HepG2 (cell line): ENCODE measurements around the gene GP1BA. TPM values are rescaled to one million over a fixed set of nuclear protein-coding genes. Genes with fewer than 3 reads are reported as not detected.
A peak's percentile ranks its signal among the peaks of the same experiment; 100 is the strongest.

Experiments
- FOXA3 ChIP-seq: IDR thresholded peaks from 2 replicates; pipeline ENCODE4 v1.6.1; 2016; ENCODE audit warnings: missing genetic modification reagents, missing compliant biosample characterization
- FOXJ3 ChIP-seq: sonication (generic); formaldehyde crosslinking; IDR thresholded peaks from 2 replicates; pipeline ENCODE4 v1.4.0; 2020; ENCODE audit warnings: missing genetic modification reagents, mild to moderate bottlenecking, borderline replicate concordance
- KLF6 ChIP-seq: IDR thresholded peaks from 2 replicates; pipeline ENCODE4 v1.8.0; 2016; ENCODE audit warnings: missing biosample characterization, missing genetic modification reagents
- NFYC ChIP-seq: IDR thresholded peaks from 2 replicates; pipeline ENCODE4 v1.6.1; 2016; ENCODE audit warnings: missing genetic modification reagents, missing compliant biosample characterization
- NRL ChIP-seq: sonication (generic); formaldehyde crosslinking; IDR thresholded peaks from 2 replicates; pipeline ENCODE4 v1.5.0; 2020; ENCODE audit warnings: missing genetic modification reagents, mild to moderate bottlenecking, moderate library complexity, borderline replicate concordance
- RAD51 ChIP-seq: fragments of 450-650 bp; IDR thresholded peaks from 2 replicates; pipeline ENCODE4 v1.6.1; 2016; ENCODE audit warnings: borderline replicate concordance
- SP2 ChIP-seq: sonication (generic); formaldehyde crosslinking; IDR thresholded peaks from 2 replicates; pipeline ENCODE4 v1.5.1; 2020; ENCODE audit warnings: mild to moderate bottlenecking, missing genetic modification reagents
- ZNF546 ChIP-seq: sonication (generic); formaldehyde crosslinking; conservative IDR thresholded peaks from 2 replicates; pipeline ENCODE4 v1.8.1; 2023; ENCODE audit warnings: mild to moderate bottlenecking, missing genetic modification reagents
- ZNF674 ChIP-seq: sonication (generic); formaldehyde crosslinking; IDR thresholded peaks from 2 replicates; pipeline ENCODE4 v1.5.0; 2020; ENCODE audit warnings: low read depth, mild to moderate bottlenecking, missing genetic modification reagents
- polyA plus RNA-seq, 8 experiments: library from polyadenylated mRNA; depleted of rRNA in 3 of 8; stranded (reverse) in 7 of 8; unstranded in 1 of 8; fragments of >200 nt; fragmentation: Illumina TruSeq in 4 of 8; extraction: Trizol in 4 of 8; gene quantifications; 2 replicates each; pipeline versions ENCODE4 v1.2.1 to v1.2.3, GENCODE V29; 2011 to 2016; ENCODE audit warnings: low read depth in 4 of 8, missing spikeins in 1 of 8, mixed read lengths in 1 of 8; ENCODE audit not compliant: insufficient read depth in 1 of 8
- total RNA-seq, 5 experiments: library from RNA; depleted of rRNA; stranded (reverse); fragments of >200 nt; fragmentation: Illumina TruSeq; extraction: Trizol; gene quantifications; 2 replicates each; pipeline ENCODE4 v1.2.3, GENCODE V29; 2016; ENCODE audit warnings: low read depth in 1 of 5
- TF ChIP-seq, protein P1 (sequence below): sonication (generic); formaldehyde crosslinking; IDR thresholded peaks from 2 replicates; pipeline ENCODE4 v1.4.0; 2020; ENCODE audit warnings: missing genetic modification reagents
- TF ChIP-seq, protein P2 (sequence below): sonication (generic); formaldehyde crosslinking; conservative IDR thresholded peaks from 2 replicates; pipeline ENCODE4 v1.8.1; 2023; ENCODE audit warnings: missing genetic modification reagents
- TF ChIP-seq, protein P3 (sequence below), 2 experiments: fragments of 450-650 bp in 1 of 2; sonication (generic) in 1 of 2; formaldehyde crosslinking in 1 of 2; IDR thresholded peaks; 2 replicates each; pipeline versions ENCODE4 v1.6.1 to v1.8.0; 2016 to 2022; ENCODE audit warnings: antibody characterized with exemption in 1 of 2, mild to moderate bottlenecking in 1 of 2, missing genetic modification reagents in 1 of 2

GP1BA gene
- total and polyA plus RNA-seq, 2 of the 13 experiments (the other 11 are each of a cell fraction or from before 2014, with no cell fraction given), result not detected

DNA sequence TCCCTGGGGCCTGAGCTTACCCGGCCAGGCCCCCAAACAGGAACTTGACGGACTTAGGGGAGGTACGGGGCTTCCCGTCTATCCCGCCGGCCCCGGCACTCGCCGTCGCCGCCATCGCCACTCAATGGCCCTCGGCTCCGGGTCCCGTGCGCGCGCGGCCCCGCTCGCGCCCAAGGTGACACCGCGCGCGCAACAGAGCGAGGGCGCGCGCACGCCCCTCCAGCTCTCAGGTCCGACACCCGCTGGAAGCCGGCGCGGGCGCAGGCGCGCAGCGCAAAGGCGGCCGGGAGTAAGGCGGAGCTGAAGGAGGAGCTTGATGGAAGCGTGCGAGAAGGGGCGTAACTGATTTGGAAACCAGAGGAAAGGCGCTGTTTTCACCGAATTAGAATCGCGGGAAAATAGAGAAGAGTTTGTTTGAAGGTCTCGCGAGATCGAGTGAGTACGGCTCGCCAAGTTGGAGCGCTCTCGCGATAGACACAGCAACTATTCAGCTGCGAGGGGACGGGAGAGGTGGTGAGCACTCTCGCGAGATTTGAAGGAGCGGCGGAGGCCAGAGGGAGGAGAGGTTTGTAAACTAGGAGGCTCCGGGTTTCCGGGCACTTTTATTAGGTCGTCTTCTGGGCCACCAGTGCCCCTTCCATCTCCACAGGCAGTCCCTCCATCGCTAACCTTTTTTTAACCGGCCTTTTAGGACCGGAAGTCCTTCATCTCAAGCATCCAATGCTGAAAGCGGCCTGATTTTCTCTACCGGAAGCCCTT lies 7.9 kb downstream of the GP1BA start, which contains the start of the genes RNF167 and SLC25A11 (continued):
- TF ChIP-seq RAD51 (no peak), FOXJ3 (CRISPR knock-in tag) (no peak), ZNF674 (CRISPR knock-in tag) (no peak), NFYC (CRISPR knock-in tag) (peak; percentile 59), SP2 (no peak; the same call in 1 of the 2 replicates), FOXA3 (CRISPR knock-in tag) (peak; percentile 24), KLF6 (CRISPR knock-in tag) (no peak), ZNF546 (CRISPR knock-in tag) (no peak; the same call in 1 of the 2 replicates), NRL (no peak)
- TF ChIP-seq, protein P1, sequence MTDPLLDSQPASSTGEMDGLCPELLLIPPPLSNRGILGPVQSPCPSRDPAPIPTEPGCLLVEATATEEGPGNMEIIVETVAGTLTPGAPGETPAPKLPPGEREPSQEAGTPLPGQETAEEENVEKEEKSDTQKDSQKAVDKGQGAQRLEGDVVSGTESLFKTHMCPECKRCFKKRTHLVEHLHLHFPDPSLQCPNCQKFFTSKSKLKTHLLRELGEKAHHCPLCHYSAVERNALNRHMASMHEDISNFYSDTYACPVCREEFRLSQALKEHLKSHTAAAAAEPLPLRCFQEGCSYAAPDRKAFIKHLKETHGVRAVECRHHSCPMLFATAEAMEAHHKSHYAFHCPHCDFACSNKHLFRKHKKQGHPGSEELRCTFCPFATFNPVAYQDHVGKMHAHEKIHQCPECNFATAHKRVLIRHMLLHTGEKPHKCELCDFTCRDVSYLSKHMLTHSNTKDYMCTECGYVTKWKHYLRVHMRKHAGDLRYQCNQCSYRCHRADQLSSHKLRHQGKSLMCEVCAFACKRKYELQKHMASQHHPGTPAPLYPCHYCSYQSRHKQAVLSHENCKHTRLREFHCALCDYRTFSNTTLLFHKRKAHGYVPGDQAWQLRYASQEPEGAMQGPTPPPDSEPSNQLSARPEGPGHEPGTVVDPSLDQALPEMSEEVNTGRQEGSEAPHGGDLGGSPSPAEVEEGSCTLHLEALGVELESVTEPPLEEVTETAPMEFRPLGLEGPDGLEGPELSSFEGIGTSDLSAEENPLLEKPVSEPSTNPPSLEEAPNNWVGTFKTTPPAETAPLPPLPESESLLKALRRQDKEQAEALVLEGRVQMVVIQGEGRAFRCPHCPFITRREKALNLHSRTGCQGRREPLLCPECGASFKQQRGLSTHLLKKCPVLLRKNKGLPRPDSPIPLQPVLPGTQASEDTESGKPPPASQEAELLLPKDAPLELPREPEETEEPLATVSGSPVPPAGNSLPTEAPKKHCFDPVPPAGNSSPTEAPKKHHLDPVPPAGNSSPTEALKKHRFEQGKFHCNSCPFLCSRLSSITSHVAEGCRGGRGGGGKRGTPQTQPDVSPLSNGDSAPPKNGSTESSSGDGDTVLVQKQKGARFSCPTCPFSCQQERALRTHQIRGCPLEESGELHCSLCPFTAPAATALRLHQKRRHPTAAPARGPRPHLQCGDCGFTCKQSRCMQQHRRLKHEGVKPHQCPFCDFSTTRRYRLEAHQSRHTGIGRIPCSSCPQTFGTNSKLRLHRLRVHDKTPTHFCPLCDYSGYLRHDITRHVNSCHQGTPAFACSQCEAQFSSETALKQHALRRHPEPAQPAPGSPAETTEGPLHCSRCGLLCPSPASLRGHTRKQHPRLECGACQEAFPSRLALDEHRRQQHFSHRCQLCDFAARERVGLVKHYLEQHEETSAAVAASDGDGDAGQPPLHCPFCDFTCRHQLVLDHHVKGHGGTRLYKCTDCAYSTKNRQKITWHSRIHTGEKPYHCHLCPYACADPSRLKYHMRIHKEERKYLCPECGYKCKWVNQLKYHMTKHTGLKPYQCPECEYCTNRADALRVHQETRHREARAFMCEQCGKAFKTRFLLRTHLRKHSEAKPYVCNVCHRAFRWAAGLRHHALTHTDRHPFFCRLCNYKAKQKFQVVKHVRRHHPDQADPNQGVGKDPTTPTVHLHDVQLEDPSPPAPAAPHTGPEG (CRISPR knock-in tag), result peak; percentile 76
- TF ChIP-seq, protein P2, sequence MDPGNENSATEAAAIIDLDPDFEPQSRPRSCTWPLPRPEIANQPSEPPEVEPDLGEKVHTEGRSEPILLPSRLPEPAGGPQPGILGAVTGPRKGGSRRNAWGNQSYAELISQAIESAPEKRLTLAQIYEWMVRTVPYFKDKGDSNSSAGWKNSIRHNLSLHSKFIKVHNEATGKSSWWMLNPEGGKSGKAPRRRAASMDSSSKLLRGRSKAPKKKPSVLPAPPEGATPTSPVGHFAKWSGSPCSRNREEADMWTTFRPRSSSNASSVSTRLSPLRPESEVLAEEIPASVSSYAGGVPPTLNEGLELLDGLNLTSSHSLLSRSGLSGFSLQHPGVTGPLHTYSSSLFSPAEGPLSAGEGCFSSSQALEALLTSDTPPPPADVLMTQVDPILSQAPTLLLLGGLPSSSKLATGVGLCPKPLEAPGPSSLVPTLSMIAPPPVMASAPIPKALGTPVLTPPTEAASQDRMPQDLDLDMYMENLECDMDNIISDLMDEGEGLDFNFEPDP (CRISPR knock-in tag), result no peak
- TF ChIP-seq, protein P3, sequence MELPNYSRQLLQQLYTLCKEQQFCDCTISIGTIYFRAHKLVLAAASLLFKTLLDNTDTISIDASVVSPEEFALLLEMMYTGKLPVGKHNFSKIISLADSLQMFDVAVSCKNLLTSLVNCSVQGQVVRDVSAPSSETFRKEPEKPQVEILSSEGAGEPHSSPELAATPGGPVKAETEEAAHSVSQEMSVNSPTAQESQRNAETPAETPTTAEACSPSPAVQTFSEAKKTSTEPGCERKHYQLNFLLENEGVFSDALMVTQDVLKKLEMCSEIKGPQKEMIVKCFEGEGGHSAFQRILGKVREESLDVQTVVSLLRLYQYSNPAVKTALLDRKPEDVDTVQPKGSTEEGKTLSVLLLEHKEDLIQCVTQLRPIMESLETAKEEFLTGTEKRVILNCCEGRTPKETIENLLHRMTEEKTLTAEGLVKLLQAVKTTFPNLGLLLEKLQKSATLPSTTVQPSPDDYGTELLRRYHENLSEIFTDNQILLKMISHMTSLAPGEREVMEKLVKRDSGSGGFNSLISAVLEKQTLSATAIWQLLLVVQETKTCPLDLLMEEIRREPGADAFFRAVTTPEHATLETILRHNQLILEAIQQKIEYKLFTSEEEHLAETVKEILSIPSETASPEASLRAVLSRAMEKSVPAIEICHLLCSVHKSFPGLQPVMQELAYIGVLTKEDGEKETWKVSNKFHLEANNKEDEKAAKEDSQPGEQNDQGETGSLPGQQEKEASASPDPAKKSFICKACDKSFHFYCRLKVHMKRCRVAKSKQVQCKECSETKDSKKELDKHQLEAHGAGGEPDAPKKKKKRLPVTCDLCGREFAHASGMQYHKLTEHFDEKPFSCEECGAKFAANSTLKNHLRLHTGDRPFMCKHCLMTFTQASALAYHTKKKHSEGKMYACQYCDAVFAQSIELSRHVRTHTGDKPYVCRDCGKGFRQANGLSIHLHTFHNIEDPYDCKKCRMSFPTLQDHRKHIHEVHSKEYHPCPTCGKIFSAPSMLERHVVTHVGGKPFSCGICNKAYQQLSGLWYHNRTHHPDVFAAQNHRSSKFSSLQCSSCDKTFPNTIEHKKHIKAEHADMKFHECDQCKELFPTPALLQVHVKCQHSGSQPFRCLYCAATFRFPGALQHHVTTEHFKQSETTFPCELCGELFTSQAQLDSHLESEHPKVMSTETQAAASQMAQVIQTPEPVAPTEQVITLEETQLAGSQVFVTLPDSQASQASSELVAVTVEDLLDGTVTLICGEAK (IDR thresholded peaks at IDR 0.05), result peak; percentile 55; the same call in 1 of the 2 replicates
- TF ChIP-seq, protein P3 (CRISPR knock-in tag; IDR thresholded peaks at IDR 0.05), result no peak
